NCI-H345 treated with DMSO at 0.1 percent for 48 hours (cell line): ENCODE data around the gene SLF1.
"Not testable (repeated sequence)": the region's sequence is repeated elsewhere in the genome, so short reads cannot be mapped to it uniquely, and the experiment has no call there.

ENCODE experiments used
- DNase-seq: peaks from one replicate; lab custom pipeline; 2025; ENCODE audit not compliant: unreplicated experiment; lab: John Stamatoyannopoulos, UW

The SLF1 gene

GRCh38 chr5:94618493-94619328 is at the start of gene SLF1, which contains the start of gene KIAA0825:
Gene SLF1 (plus strand): TSS chr5:94618669. CDS start chr5:94628811, 10,142 bp downstream.
Gene KIAA0825 (minus strand): TSS chr5:94618604. CDS start chr5:94537126, 81,478 bp downstream.
- DNase-seq, result peak; percentile 75

- DNase-seq, result no peak
Observed at GRCh38 chr5:94571415-94571814, 47.1 kb upstream of the SLF1 start.

DNA sequence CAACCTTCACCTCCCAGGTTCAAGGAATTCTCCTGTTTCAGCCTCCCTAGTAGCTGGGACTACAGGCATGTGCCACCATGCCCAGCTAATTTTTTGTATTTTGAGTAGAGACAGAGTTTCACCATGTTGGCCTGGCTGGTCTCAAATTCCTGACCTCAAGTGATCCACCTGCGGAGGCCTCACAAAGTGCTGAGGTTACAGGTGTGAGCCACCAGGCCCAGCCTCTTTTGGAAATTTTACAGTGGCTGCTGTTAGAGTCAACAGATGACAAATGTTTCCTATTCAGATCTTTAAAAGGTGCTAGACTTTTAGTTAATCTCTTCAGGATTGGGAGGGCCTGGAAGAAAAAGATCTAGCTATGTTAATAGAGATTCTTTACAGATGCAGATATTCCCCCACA is 45.1 kb upstream of the SLF1 start:
- not testable (repeated sequence) for DNase-seq

DNA sequence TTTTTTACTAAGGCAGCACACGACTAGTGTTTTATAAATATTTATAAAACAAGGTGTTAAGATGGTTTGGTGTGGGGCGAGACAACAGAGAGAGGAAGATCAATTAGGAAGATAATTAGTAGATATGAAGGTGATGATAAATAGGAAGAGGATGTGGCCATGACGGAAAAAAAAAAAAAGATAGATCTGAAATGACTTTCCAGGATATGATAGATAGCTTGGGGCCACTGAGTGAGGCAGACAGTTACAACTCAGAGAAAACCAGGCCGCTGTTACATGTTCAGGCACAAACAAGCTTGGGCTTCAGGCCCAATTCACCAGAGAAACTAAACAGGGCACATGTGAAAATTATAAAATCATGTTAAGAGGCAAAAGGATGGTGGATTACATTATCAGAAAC is 43.3 kb upstream of the SLF1 start:
- no peak for DNase-seq

DNA sequence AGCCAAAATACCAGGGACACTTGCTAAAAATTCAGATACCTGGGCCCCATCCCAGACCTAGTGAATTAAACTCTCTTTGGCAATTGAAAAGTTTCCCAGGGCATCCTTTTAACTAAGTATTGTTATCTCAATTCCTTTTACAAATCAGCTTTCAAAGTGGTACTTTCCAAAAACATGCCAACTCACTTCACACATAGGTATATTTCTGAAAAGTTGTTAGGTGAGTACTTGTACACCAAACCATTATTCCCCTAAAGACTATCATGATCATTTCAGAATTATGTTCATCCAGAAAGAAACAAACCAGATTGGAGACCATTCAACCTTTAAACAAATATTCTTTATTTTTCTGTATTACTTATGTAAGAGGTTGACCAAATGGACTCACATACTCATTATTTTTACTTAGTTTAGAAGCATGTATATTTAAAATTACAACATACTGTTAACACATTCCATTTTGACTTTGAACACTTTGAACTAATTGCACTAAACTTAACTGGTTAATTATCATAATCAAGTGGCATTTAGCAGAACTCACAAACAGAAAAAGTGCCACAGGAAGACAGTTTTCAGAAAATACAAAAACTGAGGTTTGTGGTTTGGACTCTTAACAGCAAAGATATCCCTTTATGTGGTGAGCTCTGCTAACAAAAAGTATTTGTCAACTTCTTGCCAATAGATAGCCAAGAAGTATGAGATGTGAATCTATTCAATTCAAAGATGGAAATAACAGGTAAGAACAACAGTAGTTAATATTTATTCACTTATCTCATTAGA is 40.8 kb upstream of the SLF1 start:
- no peak for DNase-seq

DNA sequence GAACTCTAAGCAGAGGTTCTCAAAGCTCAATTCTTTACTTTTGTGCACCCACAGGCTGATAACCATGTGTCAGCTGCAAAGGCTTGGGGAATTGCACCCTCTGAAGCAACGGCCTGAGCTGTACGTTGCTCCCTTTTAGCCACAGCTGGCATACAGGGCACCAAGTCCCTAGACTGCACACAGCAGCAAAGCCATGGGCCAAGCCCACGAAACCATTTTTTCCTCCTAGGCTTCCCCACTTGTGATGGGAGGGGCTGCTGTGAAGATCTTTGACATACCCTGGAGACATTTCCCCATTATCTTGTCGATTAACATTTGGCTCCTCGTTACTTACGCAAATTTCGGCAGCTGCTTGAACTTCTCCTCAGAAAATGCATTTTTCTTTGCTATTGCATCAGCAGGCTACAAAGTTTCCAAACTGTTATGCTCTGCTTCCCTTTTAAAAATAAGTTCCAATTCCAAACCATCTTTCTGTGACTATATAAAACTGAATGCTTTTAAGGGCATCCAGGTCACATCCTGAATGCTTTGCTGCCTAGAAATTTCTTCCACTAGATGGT is 23.1 kb upstream of the SLF1 start:
- DNase-seq, result no peak

DNA sequence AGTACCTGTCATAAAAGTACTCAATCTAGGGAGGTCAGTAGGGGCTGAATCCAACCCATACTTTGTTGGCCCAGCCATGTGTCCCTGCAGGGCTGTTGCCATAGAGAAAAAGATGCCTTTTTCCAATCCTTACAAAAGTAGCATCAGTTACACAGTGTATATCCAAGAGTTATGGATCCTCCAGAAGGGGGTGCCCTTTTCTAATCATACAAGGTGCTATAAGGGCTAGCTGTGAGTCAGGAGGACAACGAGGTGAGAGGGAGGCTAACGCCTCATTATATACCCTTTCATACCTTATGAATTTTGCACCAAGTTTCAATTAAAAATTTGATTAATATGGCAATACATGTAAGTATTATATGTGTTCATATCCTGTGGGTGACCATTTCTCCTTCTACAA is 4.9 kb upstream of the SLF1 start:
- no peak for DNase-seq

DNA sequence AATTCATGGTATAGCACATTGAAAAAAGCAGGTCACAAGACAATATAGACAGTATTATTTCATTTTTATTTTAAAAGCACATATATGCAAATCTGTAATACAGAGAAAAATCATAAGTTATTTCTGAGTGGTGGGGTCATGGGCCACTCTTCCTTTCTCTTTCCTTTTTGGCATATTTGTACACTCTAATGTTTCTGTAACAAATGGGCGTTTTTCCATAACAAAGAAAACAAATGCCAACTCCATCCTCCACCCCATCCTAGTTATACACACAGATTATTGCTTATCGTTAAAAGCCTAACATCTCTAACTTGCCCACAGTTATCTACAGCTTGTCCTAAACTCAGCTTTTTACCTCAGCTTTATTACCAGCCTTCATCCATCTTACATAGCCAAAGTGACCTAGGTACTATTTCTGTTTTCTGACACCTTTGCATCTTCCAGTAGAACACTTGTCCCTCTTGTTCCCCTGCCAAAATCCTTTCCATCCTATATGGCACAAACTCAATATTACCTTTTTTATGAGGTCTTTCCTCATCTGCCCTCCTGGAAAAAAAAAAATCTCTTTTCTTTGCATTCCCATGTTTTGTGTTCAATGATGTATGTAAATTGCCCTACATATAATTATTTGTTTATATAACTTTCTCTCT is 4.2 kb upstream of the SLF1 start:
- DNase-seq, result no peak

GRCh38 chr5:94615862-94616261 is 2.6 kb upstream of the SLF1 start:
- DNase-seq, result no peak

DNA sequence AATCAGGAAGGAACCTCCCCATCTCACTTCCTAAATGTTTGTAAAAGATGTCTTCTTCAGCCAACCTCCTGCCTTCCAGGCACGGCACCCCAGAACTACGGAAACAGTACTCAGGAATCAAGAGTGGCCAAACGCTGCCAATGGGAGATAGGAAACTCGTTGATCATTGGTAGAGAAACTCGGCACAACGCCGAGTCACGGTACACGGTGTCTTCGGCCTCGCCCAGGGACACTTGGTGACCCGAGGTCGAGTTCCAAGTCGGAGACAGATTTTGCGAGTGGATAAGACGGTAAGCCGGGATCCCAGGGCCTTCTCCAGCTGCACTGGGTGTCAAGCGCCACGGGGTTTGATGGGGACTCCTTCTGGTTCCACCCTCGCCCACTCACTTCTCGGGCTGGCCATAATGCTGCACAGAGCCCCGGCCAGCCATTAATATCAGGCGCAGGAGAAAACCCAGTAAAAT is 408 bp upstream of the SLF1 start:
- DNase-seq, result peak; percentile 35

GRCh38 chr5:94620256-94620655 is 1.8 kb downstream of the SLF1 start:
- no peak for DNase-seq

- DNase-seq, result no peak
Observed at GRCh38 chr5:94621763-94622162, 3.3 kb downstream of the SLF1 start.

DNA sequence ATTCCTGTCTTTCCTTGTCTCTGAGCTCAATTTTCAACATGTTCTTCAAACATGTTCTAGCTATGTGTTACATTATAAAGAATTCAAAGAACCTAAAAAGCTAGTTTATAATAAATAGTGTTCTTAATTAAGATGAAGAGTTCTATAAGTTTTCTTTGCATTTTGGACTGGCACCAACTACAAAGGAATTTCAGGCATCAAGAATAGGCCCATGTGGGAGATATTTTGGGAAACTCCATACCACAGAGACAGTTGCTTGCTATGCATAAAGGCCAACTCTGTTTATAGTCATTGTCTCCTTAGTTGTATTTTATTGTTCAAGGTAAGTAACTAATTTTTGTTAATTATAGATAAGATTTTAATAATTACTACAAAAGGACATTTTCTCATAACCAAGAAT is 4.5 kb downstream of the SLF1 start:
- DNase-seq, result no peak

DNA sequence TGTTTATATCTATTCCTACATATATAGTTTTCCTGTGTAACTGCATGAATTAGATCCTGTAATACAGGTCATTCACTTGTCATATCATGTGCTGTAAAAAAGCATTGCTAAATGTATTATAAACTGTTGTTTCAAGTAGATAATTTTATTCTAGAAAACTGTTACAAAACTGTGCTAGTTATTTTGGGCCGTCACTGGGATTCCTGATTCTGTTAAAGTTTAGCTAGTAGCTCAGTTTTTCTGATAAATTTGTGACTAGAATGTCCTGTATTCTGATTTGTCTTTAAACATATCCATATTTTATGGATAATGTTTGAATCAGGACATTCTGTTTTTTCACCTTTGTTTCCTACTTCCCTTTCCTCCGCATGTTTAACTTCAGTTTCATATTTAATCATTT is 5.4 kb downstream of the SLF1 start:
- DNase-seq, result no peak

DNA sequence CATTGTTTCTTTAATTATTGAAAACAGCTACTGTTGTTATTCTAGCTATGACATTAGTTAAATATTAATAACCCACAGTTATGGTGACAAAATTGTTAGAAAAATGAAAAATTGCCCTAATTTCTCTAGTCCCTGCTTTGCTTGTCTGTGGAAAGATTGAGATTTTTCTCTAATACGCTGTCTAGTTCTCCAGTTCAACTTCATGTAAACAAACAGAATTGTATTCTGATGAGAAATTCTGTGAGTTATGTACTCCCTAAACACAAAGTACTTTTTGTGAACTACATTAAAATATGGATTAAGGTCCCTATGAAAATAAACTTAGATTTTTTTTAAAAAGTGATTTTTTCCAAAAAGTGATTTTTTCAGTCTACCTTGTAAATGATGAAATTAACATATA is 8.7 kb downstream of the SLF1 start:
- no peak for DNase-seq

DNA sequence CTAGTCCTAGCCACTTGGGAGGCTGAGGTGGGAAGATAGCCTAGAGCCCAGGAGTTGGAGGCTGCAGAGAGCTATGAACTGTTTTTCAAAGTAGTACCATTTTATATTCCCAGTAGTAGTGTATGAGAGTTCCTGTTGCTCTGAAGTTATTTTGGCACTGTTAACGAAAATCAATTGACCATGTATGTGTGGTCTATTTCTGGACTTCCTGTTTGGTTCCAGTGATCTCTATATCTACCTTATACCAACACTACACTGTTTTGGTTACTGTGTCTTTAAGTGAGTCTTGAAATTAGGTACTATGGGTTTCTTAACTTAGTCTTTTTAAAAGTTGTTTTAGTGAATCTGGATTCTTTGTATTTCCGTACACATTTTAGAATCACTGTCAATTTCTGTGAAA is 13.6 kb downstream of the SLF1 start:
- DNase-seq, result no peak

GRCh38 chr5:94640176-94640575 is 21.7 kb downstream of the SLF1 start:
- DNase-seq, result no peak

- no peak for DNase-seq
Observed at GRCh38 chr5:94645053-94645452, 26.6 kb downstream of the SLF1 start.

DNA sequence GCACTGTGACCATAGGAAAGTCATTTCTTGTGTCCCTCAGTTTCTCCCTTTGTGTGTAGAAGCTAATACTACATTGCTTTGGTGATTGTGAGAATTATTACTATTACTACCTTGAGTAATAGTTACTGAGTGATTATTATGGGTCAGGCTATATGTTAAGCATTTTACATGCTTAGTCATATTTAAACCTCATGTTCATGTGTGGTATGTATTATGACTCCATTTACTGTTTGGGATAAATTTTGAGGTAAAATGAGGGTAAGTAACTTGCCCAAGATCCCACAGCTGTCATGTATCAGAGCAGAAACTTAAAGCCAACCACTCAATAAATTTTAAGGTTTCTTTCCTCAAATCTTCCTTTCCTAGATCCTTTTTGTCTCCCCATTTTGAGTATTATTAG is 28.3 kb downstream of the SLF1 start:
- no peak for DNase-seq

DNA sequence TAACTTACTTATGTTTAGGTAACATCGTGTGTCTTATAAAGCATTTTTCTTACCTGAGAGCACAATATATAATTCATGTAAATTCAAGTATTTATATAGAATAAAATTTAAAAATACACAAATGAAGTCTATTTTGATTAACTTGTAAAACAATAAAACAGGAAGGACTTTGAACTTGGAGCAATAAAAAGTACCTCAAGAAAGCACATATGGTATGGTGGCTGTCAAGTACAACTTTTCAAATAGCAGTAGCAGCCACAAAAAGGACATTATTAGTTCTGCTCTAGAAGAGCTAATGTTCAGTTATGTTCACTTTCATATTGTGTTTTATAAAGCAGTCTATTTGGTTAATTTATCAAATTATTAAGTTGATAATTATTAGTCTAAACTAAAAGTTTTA is 31.4 kb downstream of the SLF1 start:
- DNase-seq, result no peak

- DNase-seq, result no peak
Observed at GRCh38 chr5:94658272-94658671, 39.8 kb downstream of the SLF1 start.
